ENCODE measurements around the gene TRIM15. TPM values are rescaled to one million over a fixed set of nuclear protein-coding genes. Genes with fewer than 3 reads are reported as not detected.

The TRIM15 gene
- total and polyA plus RNA-seq, 9 donors: 0.64 to 3.6 TPM; not detected in 7

DNA sequence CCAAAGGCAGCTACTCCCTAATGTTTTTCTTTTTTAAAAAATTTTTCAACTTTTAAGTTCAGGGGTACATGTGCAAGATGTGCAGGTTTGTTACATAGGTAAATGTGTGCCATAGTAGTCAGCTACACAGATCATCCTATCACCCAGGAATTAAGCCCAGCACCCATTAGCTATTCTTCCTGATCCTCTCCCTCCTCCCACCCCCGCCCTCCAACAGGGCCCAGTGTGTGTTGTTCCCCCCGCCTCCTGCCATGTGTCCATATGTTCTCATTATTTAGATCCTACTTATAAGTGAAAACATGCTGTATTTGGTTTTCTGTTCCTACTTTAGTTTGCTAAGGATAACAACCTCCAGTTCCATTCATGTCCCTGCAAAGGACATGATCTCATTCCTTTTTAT is 12.4 kb downstream of the TRIM15 start:
- no peak for DNase-seq
- Histone ChIP-seq H3K36me3 (ENCODE audit: control insufficient read depth, insufficient read depth, low read length) (no peaks in the 10 kb centered on the region), H3K9me3 (replicated peaks; ENCODE audit: control insufficient read depth, low read depth, low read length) (peaks cover 8% of the 10 kb centered on the region), H3K4me3 (ENCODE audit: low read length) (no peak overlapping the region), H3K4me1 (ENCODE audit: control insufficient read depth, insufficient read depth, low read length) (peaks cover 9% of the 10 kb centered on the region), H3K27ac (ENCODE audit: low read length) (no peak overlapping the region), H3K27me3 (ENCODE audit: control insufficient read depth, insufficient read depth, low read length) (peaks cover 32% of the 10 kb centered on the region)
- no CpG with 5 or more reads among the region's 2 CpGs for WGBS (ENCODE audit: insufficient coverage)

DNA sequence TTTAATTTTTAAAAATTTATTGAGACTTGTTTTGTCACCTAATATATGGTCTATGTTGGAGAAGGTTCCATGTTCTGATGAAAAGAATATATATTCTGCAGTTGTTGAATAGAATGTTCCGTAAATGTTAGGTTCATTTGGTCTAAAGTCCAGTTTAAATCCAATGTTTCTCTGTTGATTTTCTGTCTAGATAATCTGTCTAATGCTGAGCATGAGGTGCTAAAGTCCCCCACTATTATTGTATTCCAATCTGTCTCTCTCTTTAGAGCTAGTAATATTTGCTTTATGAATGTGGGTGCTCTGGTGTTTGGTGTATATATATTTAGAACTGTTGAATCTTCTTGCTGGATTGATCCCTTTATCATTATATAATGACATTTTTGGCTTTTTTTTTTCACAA is 15.5 kb downstream of the TRIM15 start:
- H3K36me3 ChIP-seq (ENCODE audit: control insufficient read depth, insufficient read depth, low read length): no peaks in the 10 kb centered on the region
- H3K9me3 ChIP-seq (replicated peaks; ENCODE audit: control insufficient read depth, low read depth, low read length): peaks cover 12% of the 10 kb centered on the region
- H3K4me1 ChIP-seq (ENCODE audit: control insufficient read depth, insufficient read depth, low read length): no peaks in the 10 kb centered on the region
- H3K27ac ChIP-seq (ENCODE audit: low read length): no peak overlapping the region
- peaks cover 5% of the 10 kb centered on the region for H3K27me3 ChIP-seq (ENCODE audit: control insufficient read depth, insufficient read depth, low read length)
- no peak for DNase-seq
- no peak overlapping the region for H3K4me3 ChIP-seq (ENCODE audit: low read length)
- WGBS (ENCODE audit: insufficient coverage): no CpG with 5 or more reads among the region's 1 CpG

DNA sequence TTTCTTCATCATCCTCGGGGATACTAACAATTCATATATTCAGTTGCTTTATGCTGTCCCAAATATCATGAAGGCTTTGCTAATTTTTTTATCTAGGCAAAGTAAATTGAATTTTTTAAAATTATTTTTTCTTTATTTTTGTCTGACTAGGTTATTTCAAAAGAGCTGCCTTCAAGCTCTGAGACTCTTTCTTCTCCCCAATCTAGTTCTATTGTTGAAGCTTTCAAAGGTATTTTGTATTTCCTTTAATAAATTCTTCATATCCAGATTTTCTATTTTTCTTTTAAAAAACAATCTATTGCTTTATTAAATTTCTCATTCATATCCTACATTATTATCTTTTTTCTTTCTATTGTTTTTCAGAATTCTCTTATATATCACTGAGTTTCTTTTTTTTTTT is 16.8 kb downstream of the TRIM15 start:
- no CpG with 5 or more reads among the region's 1 CpG for WGBS (ENCODE audit: insufficient coverage)
- no peaks in the 10 kb centered on the region for H3K4me1 ChIP-seq (ENCODE audit: control insufficient read depth, insufficient read depth, low read length)
- H3K36me3 ChIP-seq (ENCODE audit: control insufficient read depth, insufficient read depth, low read length): peaks cover 2% of the 10 kb centered on the region
- H3K27ac ChIP-seq (ENCODE audit: low read length): no peak overlapping the region
- DNase-seq: no peak
- H3K27me3 ChIP-seq (ENCODE audit: control insufficient read depth, insufficient read depth, low read length): peaks cover 3% of the 10 kb centered on the region
- H3K4me3 ChIP-seq (ENCODE audit: low read length): no peak overlapping the region
- peaks cover 12% of the 10 kb centered on the region for H3K9me3 ChIP-seq (replicated peaks; ENCODE audit: control insufficient read depth, low read depth, low read length)

GRCh38 chr6:30184417-30185031 is 21.2 kb downstream of the TRIM15 start:
- no peaks in the 10 kb centered on the region for H3K27me3 ChIP-seq (ENCODE audit: control insufficient read depth, insufficient read depth, low read length)
- no peak overlapping the region for H3K4me3 ChIP-seq (ENCODE audit: low read length)
- no peak for DNase-seq
- H3K36me3 ChIP-seq (ENCODE audit: control insufficient read depth, insufficient read depth, low read length): peaks cover 32% of the 10 kb centered on the region
- H3K4me1 ChIP-seq (ENCODE audit: control insufficient read depth, insufficient read depth, low read length): no peaks in the 10 kb centered on the region
- WGBS (ENCODE audit: insufficient coverage): 96% methylated on average over 2 of the region's 5 CpGs
- peaks cover 11% of the 10 kb centered on the region for H3K9me3 ChIP-seq (replicated peaks; ENCODE audit: control insufficient read depth, low read depth, low read length)
- H3K27ac ChIP-seq (ENCODE audit: low read length): no peak overlapping the region

- 96% methylated on average over 19 of the region's 20 CpGs for WGBS (ENCODE audit: insufficient coverage)
- H3K4me3 ChIP-seq (ENCODE audit: low read length): no peak overlapping the region
- no peak for DNase-seq
- H3K27ac ChIP-seq (ENCODE audit: low read length): no peak overlapping the region
- H3K9me3 ChIP-seq (replicated peaks; ENCODE audit: control insufficient read depth, low read depth, low read length): peaks cover 2% of the 10 kb centered on the region
- H3K36me3 ChIP-seq (ENCODE audit: control insufficient read depth, insufficient read depth, low read length): peaks cover 44% of the 10 kb centered on the region
- no peaks in the 10 kb centered on the region for H3K4me1 ChIP-seq (ENCODE audit: control insufficient read depth, insufficient read depth, low read length)
- H3K27me3 ChIP-seq (ENCODE audit: control insufficient read depth, insufficient read depth, low read length): no peaks in the 10 kb centered on the region
Observed at GRCh38 chr6:30185846-30186484, 22.6 kb downstream of the TRIM15 start.

DNA sequence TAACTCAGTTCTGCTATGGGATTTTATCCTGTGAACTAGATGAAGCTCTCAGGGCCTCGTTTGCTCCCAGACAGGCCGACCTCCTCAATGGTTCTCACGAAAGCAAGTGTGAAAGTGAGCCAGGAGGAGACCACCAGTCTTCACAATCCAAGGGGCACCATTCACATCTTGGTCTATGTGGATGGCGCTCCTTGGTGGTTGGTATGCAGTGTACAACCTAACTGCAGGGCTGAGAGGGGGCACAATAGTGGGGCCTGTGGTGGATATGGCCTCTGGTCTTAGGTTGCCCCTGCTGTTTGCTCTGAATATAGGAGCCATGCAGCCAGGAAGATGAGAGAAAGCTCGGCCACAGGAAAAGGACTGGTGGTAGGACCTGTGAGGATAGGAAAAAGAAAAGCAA is 25.2 kb downstream of the TRIM15 start:
- H3K27ac ChIP-seq (ENCODE audit: low read length): no peak overlapping the region
- no peaks in the 10 kb centered on the region for H3K9me3 ChIP-seq (replicated peaks; ENCODE audit: control insufficient read depth, low read depth, low read length)
- no peak for DNase-seq
- WGBS (ENCODE audit: insufficient coverage): 87% methylated on average over 2 of the region's 5 CpGs
- peaks cover 55% of the 10 kb centered on the region for H3K36me3 ChIP-seq (ENCODE audit: control insufficient read depth, insufficient read depth, low read length)
- H3K27me3 ChIP-seq (ENCODE audit: control insufficient read depth, insufficient read depth, low read length): no peaks in the 10 kb centered on the region
- no peaks in the 10 kb centered on the region for H3K4me1 ChIP-seq (ENCODE audit: control insufficient read depth, insufficient read depth, low read length)
- H3K4me3 ChIP-seq (ENCODE audit: low read length): no peak overlapping the region

DNA sequence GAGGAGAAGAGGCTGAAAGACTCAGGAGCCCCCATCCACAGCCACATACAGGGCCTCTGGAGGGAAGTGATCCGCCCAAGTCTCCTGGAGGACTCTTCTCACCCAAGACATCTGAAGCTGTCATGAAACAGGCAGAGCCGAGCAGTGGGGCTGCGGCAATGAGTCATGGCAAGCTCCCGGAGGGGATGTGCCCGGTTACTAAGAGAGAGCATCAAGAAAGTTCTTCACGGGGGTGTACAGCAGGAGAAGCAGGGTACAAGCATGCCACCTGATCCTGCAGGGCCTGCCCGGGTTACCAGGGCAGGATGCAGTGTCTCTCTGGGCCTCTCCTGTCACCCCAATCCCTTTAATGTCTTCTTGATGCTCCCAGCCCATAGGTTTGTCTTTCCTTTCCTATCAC is 28.7 kb downstream of the TRIM15 start:
- peaks cover 62% of the 10 kb centered on the region for H3K36me3 ChIP-seq (ENCODE audit: control insufficient read depth, insufficient read depth, low read length)
- no peak overlapping the region for H3K4me3 ChIP-seq (ENCODE audit: low read length)
- no peaks in the 10 kb centered on the region for H3K9me3 ChIP-seq (replicated peaks; ENCODE audit: control insufficient read depth, low read depth, low read length)
- H3K27ac ChIP-seq (ENCODE audit: low read length): no peak overlapping the region
- 94% methylated on average over 6 of the region's 7 CpGs for WGBS (ENCODE audit: insufficient coverage)
- no peak for DNase-seq
- no peaks in the 10 kb centered on the region for H3K4me1 ChIP-seq (ENCODE audit: control insufficient read depth, insufficient read depth, low read length)
- H3K27me3 ChIP-seq (ENCODE audit: control insufficient read depth, insufficient read depth, low read length): no peaks in the 10 kb centered on the region

DNA sequence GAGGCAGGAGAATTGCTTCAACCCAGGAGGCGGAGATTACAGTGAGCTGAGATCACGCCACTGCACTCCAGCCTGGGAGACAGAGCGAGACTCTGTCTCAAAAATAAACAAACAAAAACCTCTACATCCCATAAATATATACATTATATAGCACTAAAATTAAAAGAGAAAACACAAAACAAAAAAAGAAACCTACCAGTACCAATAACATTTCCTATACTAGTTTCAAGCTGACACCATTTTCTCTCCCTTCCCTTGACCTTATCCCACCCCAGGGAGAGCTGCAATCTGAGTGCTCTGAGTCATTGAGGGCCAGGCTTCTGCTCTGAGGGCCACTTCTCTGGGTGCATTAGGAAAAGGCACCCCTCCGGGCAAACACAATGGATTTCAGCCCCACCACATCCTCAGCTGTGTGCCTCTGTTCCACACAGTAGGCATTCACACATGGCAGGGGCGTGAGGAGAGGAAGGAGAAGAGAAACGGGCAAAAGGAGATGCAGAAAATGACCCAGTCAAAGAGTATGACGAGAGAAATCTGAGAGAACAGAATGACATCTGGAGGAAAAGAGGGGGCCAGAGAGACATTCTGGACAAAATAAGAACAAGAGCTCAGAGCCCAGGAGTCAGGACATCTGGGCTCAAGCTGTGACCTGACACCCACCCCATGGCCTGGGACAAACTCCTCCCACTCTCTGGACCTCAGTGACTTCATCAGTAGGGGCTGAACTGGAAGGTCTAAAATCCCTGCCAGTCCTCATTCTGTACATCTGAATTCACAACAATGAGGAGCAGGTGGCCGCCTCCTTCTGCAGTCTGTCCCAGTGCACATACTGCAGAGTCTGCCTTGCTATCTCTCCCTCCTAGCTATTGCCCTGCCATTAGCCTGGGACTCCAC is 31.7 kb downstream of the TRIM15 start:
- peaks cover 63% of the 10 kb centered on the region for H3K36me3 ChIP-seq (ENCODE audit: control insufficient read depth, insufficient read depth, low read length)
- no peak overlapping the region for H3K27ac ChIP-seq (ENCODE audit: low read length)
- no peak overlapping the region for H3K4me3 ChIP-seq (ENCODE audit: low read length)
- H3K27me3 ChIP-seq (ENCODE audit: control insufficient read depth, insufficient read depth, low read length): no peaks in the 10 kb centered on the region
- no peak for DNase-seq
- no peaks in the 10 kb centered on the region for H3K9me3 ChIP-seq (replicated peaks; ENCODE audit: control insufficient read depth, low read depth, low read length)
- 76% methylated on average over 4 of the region's 8 CpGs for whole genome bisulfite sequencing (ENCODE audit: insufficient coverage)
- no peaks in the 10 kb centered on the region for H3K4me1 ChIP-seq (ENCODE audit: control insufficient read depth, insufficient read depth, low read length)

GRCh38 chr6:30195951-30196350 is 32.6 kb downstream of the TRIM15 start:
- H3K9me3 ChIP-seq (replicated peaks; ENCODE audit: control insufficient read depth, low read depth, low read length): no peaks in the 10 kb centered on the region
- no peak overlapping the region for H3K27ac ChIP-seq (ENCODE audit: low read length)
- no peaks in the 10 kb centered on the region for H3K27me3 ChIP-seq (ENCODE audit: control insufficient read depth, insufficient read depth, low read length)
- H3K4me3 ChIP-seq (ENCODE audit: low read length): no peak overlapping the region
- no peaks in the 10 kb centered on the region for H3K4me1 ChIP-seq (ENCODE audit: control insufficient read depth, insufficient read depth, low read length)
- H3K36me3 ChIP-seq (ENCODE audit: control insufficient read depth, insufficient read depth, low read length): peaks cover 63% of the 10 kb centered on the region
- WGBS (ENCODE audit: insufficient coverage): 86% methylated on average over 1 of the region's 1 CpG
- DNase-seq: no peak

DNA sequence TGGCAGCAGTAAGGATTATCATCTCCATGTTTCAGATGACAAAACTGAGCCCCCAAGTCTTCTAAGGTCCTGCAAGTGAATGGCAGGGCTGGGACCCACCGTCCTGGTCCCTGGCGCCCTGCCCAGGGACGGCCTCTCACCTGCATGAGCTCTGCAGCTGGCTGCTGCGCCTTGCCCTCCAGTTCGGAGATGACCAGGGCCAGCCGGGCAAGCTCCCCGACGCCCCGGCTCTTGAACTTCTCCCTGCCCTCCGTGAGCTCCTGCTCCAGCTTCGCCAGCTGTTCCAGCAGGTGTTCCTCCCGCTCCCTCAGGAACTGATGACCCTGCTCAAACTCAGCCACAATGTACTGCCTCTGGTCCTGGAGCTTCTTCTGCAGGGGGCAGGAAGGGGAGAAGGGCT is 33.0 kb downstream of the TRIM15 start:
- H3K4me3 ChIP-seq (ENCODE audit: low read length): no peak overlapping the region
- peaks cover 60% of the 10 kb centered on the region for H3K36me3 ChIP-seq (ENCODE audit: control insufficient read depth, insufficient read depth, low read length)
- no peaks in the 10 kb centered on the region for H3K27me3 ChIP-seq (ENCODE audit: control insufficient read depth, insufficient read depth, low read length)
- no peak for DNase-seq
- no peak overlapping the region for H3K27ac ChIP-seq (ENCODE audit: low read length)
- H3K9me3 ChIP-seq (replicated peaks; ENCODE audit: control insufficient read depth, low read depth, low read length): no peaks in the 10 kb centered on the region
- H3K4me1 ChIP-seq (ENCODE audit: control insufficient read depth, insufficient read depth, low read length): no peaks in the 10 kb centered on the region
- 86% methylated on average over 9 of the region's 12 CpGs for WGBS (ENCODE audit: insufficient coverage)

All from muscle of leg (tissue), 11 donors.